GM12891 (cell line): ENCODE data around the gene PLK3.

Source experiments
- DNase-seq: peaks from one replicate; pipeline ENCODE4 v3.0.0; 2011; ENCODE audit warnings: low spot score; ENCODE audit not compliant: insufficient read length
- FAIRE-seq: peaks from 2 replicates; lab custom pipeline; 2011; peaks lifted over from hg19 to GRCh38; lab: Jason Lieb, UNC
- PAX5 ChIP-seq: IDR thresholded peaks from 2 replicates; pipeline ENCODE4 v1.6.1; 2011; ENCODE audit warnings: low read length, moderate library complexity, mild to moderate bottlenecking; ENCODE audit not compliant: insufficient read depth, severe bottlenecking
- POLR2A ChIP-seq: IDR thresholded peaks from 2 replicates; pipeline ENCODE4 v1.6.1; 2011; ENCODE audit warnings: low read depth, low read length, control low read depth
- POLR2AphosphoS5 ChIP-seq: IDR thresholded peaks from 2 replicates; pipeline ENCODE4 v1.6.1; 2011; ENCODE audit warnings: low read depth, low read length, control low read depth
- POU2F2 ChIP-seq: IDR thresholded peaks from 2 replicates; pipeline ENCODE4 v1.6.1; 2011; ENCODE audit warnings: low read depth, mild to moderate bottlenecking, control low read depth, low read length, moderate library complexity
- SPI1 ChIP-seq: IDR thresholded peaks from 2 replicates; pipeline ENCODE4 v1.6.1; 2011; ENCODE audit warnings: low read depth, low read length, control low read depth
- TAF1 ChIP-seq: IDR thresholded peaks from 2 replicates; pipeline ENCODE4 v1.6.1; 2011; ENCODE audit warnings: low read depth, low read length, control low read depth

PLK3 gene

DNA sequence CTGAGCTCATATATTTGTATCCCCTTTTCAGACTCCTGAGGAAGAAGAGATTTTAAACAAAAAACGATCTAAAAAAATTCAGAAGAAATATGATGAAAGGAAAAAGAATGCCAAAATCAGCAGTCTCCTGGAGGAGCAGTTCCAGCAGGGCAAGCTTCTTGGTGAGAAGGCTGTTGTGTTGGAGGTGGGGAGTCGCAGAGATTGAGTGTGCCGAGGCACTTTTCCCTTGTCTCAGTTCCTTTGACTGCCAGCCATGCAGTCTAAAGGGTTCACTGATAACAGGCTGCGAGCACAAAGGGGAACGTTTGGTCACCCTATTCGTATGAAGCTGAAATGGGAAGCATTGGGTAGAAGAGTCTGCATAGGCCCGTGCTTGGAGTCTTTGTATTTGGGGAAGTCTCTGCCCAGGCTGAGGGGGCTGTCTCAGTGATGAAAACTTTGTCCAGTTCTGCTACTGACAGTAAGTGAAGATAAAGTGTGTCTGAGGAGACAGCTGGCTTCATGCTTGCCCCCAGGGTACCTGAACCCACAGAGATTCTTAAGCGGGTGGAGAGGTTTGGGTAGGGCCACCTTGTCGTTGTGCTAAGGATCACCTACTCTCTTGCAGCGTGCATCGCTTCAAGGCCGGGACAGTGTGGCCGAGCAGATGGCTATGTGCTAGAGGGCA, 22.1 kb upstream of the PLK3 start:
- DNase-seq: no peak
- FAIRE-seq: no peak
- no peak for TF ChIP-seq PAX5
- no peak for TF ChIP-seq POU2F2
- TF ChIP-seq POLR2A: 0 out of 2 replicates have a peak, but pooled peaks have one; percentile 36
- no peak for TF ChIP-seq TAF1
- TF ChIP-seq SPI1: no peak
- TF ChIP-seq POLR2AphosphoS5: 0 out of 2 replicates have a peak, but pooled peaks have one; percentile 15

- peak; percentile 48; the same call in 1 of the 2 replicates for TF ChIP-seq POLR2AphosphoS5
- no peak for TF ChIP-seq POLR2A
- FAIRE-seq (no peak), DNase-seq (no peak)
Observed at GRCh38 chr1:44778705-44779576, 21.2 kb upstream of the PLK3 start.

GRCh38 chr1:44780583-44781121, 19.5 kb upstream of the PLK3 start:
- DNase-seq (no peak), FAIRE-seq (no peak)
- TF ChIP-seq TAF1 (no peak), POLR2A (peak; percentile 65), POLR2AphosphoS5 (peak; percentile 28; the same call in 1 of the 2 replicates), POU2F2 (no peak; the same call in 1 of the 2 replicates), SPI1 (no peak), PAX5 (no peak)

DNA sequence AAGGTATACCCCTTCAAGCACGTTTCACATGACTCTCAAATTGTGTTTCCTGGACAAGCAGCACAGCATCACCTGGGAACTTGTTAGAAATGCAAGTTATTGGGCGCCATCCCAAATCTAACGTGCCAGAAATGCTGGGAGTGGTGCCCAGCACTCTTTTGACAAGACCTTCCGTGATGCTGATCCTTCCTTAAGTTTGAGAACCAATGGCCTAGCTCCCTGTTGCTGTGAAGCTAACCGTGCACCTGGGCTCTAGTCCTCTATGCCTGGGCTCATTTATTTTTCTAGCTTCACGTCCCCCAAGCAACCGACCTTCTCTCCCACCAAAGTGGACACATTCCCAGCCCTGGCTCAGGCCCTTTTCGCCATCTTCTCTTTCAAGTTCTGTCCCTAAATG, 16.5 kb upstream of the PLK3 start:
- FAIRE-seq (no peak), DNase-seq (no peak)
- TF ChIP-seq PAX5: no peak
- TF ChIP-seq POLR2AphosphoS5: 0 out of 2 replicates have a peak, but pooled peaks have one; percentile 16

GRCh38 chr1:44784094-44785028, 15.8 kb upstream of the PLK3 start:
- FAIRE-seq: peak; percentile 80
- TF ChIP-seq PAX5: no peak
- TF ChIP-seq SPI1: no peak
- 0 out of 2 replicates have a peak, but pooled peaks have one; percentile 21 for TF ChIP-seq TAF1
- no peak; the same call in 1 of the 2 replicates for TF ChIP-seq POLR2AphosphoS5
- no peak for TF ChIP-seq POU2F2
- no peak for TF ChIP-seq POLR2A
- DNase-seq: no peak

GRCh38 chr1:44785029-44785380, 15.2 kb upstream of the PLK3 start:
- no peak for FAIRE-seq
- DNase-seq: no peak
- TF ChIP-seq POU2F2 (no peak), SPI1 (no peak), PAX5 (no peak), TAF1 (no peak), POLR2A (no peak), POLR2AphosphoS5 (no peak)

GRCh38 chr1:44785501-44786137, 14.6 kb upstream of the PLK3 start:
- TF ChIP-seq POLR2AphosphoS5 (no peak), SPI1 (0 out of 2 replicates have a peak, but pooled peaks have one; percentile 3)
- no peak for DNase-seq
- FAIRE-seq: peak; percentile 60

DNA sequence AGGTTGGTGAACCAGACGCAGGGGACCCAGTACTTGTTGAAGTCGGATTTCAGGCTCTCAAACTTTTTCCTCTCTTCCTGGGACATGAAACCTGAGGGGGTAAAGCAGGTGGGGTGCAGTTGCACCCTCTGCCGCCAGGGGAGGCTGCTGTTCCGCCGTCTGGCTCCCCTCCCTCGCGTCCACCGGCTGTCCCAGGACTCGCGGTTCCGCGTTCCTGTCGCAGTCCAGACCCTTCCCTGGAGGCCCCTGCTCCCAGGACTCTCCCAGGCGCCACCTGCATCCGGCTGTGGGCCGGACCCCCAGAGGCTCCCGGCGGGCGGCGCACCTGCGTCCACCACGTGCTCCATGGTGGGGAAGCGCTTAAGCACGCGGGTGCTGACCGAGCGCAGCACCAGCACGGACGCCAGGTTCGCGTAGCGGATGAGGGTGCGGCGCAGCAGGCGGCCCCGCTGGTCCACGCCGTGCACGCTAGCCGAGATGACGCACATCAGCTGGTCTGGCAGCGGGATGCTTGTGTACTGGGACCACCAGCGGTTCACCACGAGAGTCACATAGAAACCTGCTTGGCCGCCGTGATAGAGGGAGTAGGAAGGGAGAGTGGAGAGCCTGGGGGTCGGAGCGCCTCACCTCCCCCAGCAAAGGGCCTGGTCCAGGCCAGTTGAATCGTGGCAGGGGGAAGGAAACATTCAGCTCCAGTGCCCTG, 13.9 kb upstream of the PLK3 start:
- peak; percentile 30; the same call in 1 of the 2 replicates for TF ChIP-seq TAF1
- no peak for TF ChIP-seq POU2F2
- DNase-seq: peak; percentile 68
- peak; percentile 90 for FAIRE-seq
